NCI-H1105 (cell line): ENCODE measurements around the gene LRBA.
A peak's percentile ranks its signal among the peaks of the same experiment; 100 is the strongest.
"Not testable (repeated sequence)": the region's sequence is repeated elsewhere in the genome, so short reads cannot be mapped to it uniquely, and the experiment has no call there.

ENCODE experiments used
- DNase-seq: peaks from one replicate; lab custom pipeline; 2025; lab: John Stamatoyannopoulos, UW

Gene LRBA

GRCh38 chr4:151014521-151015458, at the start of gene LRBA:
TSS of gene LRBA (minus strand) at chr4:151015284. CDS start at chr4:151014642, 642 bp downstream.
- peak; percentile 66 for DNase-seq

DNA sequence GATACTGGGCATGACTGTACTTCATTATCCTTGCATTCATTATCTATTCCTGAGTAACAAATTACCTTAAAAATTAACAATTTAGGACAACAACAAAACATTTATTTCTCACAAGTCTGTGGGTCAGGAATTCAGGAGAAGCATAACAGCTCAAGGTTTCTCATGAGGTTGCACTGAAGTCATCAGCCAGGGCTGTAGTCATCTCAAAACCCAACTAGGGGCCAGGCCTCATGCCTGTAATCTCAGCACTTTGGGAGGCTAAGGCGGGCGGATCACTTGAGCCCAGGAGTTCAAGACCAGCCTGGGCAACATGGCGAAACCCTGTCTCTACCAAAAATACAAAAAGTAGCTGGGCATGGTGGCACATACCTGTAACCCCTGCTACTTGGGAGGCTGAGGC, 48.1 kb upstream of the LRBA start:
- DNase-seq, result not testable (repeated sequence)

DNA sequence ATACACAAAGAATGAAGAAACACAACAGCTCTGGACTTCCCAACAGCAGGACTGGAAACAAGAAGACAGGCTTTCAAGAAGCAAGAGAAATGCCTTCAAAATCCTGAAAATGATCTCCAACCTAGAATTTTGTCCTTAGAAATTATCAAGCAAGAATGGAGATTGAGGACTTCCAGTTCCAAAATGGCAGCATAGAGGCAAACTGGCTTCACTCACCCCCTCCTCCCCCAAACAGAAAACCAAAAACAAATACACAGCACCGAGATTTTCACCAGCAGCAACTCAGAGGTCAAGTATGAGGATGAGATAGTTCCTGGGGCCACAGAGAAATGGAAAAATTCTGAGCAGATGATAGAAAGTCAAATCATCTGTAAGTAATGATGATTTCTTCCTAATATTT, 40.5 kb upstream of the LRBA start:
- no peak for DNase-seq

- DNase-seq, result no peak
Measured at GRCh38 chr4:151052785-151053184, 37.7 kb upstream of the LRBA start.

GRCh38 chr4:151049430-151049884, 34.4 kb upstream of the LRBA start:
- no peak for DNase-seq

GRCh38 chr4:151048913-151049312, 33.8 kb upstream of the LRBA start:
- DNase-seq, result no peak

DNA sequence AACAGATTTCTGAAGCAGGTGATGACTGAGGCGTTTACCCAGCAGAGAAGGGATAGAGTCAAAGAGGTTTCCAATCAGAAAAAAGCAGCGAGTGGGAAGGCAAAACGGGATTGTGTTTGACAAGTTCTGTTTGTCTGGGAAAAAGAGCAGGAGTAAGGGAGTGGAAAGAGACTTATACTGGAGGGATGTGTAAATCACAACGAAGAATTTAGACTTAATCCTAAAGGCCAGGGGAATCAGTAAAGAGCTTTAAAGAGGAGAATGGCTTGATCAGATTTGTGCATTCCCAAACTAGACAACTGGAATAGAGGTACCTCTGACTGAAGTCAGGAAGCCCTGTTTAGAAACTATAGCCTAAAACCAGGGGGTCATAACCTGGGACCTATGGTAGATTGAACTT, 31.5 kb upstream of the LRBA start:
- no peak for DNase-seq

DNA sequence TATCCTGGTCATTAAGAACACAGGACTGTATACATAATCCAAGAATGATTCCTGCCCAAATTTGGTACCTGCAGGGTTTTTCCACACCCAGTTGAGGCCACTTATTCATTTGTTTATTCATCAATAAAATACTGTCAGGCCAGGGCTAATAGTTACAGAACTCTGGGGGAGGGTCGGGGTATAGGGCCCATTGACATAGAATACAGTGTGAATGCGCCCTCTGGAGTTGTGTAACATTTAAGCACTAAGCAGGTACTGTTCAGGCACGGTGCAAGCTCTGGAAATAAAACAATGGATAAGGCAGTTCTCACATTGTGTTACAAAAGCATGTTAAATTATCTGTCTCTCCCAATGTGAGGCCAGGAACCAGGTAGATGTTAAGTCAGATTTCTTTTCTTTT, 30.8 kb upstream of the LRBA start:
- peak; percentile 17 for DNase-seq

DNA sequence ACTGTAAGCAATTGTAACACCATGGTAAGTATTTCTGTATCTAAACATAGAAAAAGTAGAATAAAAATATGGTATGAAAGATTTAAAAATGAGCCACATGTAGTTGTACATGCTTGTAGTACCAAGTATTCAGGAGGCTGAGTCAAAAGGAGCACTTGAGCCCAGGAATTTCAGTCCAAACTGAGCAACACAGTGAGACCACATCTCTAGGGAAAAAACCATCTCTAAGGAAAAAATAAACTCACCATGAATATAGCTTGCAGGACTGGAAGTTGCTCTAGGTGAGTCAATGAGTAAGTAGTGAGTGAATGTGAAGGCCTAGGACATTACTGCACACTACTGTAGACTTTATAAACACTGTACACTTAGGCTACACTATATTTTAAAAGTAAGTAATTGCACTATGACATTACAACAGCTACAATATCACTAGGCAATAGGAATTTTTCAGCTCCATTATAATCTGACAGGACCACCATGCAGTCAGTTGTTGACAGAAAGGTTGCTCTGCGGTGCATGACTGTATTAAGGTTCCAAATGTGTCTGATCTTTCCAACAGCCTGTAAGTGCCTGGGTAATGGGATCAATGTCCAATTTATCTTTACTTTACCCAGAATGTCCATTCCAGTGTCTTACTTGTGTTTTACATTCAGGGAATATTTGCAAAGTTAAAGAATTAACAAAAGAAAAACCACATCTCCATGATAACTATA, 28.9 kb upstream of the LRBA start:
- no peak for DNase-seq

DNA sequence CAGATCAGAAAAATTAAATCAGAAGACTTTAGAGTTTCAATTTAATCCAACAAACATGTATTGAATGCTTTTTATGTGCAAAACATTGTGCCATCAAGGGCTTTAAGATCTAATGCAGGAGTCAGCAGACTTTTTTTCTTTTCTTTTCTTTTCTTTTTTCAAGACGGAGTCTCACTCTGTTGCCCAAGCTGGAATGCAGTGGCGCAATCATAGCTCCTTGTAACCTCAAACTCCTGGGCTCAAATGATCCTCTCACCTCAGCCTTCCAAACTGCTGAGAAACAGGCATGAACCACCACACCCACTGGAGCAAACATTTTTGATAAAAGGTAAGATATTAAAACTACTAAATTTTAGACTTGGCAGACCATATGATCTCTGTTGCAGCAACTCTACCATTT, 24.6 kb upstream of the LRBA start:
- DNase-seq, result no peak

DNA sequence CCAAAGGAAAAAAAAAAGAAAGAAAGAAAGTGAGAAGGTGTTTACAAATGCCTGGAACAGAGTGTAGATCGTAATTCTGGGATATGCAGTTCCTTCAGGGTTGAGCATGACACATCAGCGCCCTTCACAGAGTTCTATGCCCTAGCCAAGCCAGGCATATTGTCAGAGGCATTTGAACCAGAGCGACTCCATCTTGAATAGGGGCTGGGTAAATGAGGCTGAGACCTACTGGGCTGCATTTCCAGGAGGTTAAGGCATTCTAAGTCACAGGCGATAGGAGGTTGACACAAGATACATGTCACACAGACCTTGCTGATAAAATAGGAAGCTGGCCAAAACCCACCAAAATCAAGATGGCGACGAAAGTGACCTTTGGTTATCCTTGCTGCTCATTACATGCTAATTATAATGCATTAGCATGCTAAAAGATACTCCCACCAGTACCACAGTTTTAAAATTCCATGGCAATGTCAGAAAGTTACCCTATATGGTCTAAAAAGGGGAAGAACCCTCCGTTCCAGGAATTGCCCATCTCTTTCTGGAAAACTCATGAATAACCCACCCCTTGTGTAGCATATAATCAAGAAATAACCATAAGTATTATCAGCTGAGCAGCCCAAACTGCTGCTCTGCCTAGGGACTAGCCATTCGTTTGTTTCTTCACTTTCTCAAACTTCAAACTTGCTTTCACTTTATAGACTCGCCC, 23.5 kb upstream of the LRBA start:
- no peak for DNase-seq

GRCh38 chr4:151035911-151036310, 20.8 kb upstream of the LRBA start:
- no peak for DNase-seq

- peak; percentile 88 for DNase-seq
Measured at GRCh38 chr4:151035328-151035727, 20.2 kb upstream of the LRBA start.

DNA sequence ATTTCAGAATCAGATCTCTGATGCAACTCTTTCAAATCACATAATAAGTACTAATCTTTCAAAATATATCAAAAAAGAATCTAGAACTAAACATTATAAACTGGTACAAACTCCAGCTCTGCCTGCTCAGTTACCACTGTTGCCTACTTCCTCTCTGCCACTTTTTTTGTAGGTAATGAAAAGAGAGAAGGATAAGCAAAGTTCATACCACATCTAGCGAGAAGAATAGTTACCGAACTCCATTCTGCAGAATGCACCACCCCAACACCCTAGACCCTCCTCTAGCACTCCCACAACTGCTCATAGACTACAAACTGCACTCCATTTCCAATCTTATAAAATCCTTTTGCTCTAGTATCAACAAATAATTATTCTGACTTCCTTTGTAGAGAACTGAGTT, 19.7 kb upstream of the LRBA start:
- DNase-seq, result no peak

DNA sequence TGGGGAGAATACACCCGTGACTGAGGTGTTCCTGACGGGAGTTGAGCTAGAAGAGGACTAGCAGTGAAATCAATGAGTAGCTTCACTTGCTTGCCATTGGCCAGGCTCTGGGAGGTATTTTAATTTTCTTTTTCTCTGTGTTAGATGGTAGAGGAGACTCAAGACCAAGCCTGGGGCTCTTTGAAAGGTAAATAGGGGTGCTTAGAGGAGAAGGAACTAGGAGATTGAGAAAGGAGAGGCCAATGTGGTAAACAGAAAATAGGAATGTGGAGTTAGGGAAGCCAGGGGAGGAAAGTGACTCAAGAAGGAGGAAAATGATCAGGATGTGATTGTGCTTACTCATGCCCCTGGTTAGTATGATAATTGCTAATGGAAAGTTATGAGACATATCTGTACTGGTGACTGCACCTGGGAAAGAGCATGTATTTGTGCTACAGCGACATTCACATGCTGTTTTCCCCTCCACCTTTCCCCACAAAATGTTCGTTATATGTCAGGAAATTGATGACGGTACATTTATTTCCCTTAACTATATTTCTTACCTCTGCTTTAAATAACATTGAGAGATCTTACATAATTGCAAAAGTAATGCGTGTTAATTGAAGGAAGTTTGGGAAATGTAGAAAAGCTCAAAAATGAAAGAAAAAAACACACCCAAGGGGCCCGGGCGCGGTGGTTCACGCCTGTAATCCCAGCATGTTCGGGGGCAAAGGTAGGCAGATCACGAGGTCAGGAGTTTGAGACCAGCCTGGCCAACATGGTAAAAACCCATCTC, 16.9 kb upstream of the LRBA start:
- no peak for DNase-seq

GRCh38 chr4:151029537-151029936, 14.5 kb upstream of the LRBA start:
- no peak for DNase-seq

GRCh38 chr4:151029006-151029405, 13.9 kb upstream of the LRBA start:
- not testable (repeated sequence) for DNase-seq

GRCh38 chr4:151025759-151026158, 10.7 kb upstream of the LRBA start:
- no peak for DNase-seq

DNA sequence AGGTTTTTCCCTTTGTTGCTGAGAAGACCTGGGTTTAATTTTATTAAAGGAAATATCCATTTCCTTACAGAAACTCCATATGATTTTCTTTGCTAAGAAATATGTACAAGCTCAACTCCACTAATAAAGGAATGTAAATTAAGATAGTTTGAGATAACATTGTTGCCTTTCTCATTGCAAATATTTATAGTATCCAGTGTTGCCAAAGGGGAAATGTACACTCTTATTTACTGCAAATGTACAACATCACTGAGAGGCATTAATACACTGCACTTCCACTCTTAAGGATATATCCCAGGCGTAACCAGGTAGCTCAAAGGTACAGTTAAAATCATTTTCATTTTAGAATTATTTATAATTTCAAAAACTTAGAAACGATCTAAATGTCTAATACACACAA, 7.5 kb upstream of the LRBA start:
- DNase-seq, result no peak

GRCh38 chr4:151021637-151022334, 6.7 kb upstream of the LRBA start:
- no peak for DNase-seq
